BE2C (cell line): ENCODE data around the gene HS3ST5.

ENCODE experiments used
- DNase-seq: peaks from one replicate; pipeline ENCODE4 v3.0.0-alpha.2; 2020
- H3K27me3 ChIP-seq: fragments of 250-450 bp; sonication (Bioruptor Pico); 2 replicates; pipeline ENCODE4 v1.5.1; 2020; ENCODE audit warnings: mild to moderate bottlenecking
- H3K36me3 ChIP-seq: fragments of 250-450 bp; sonication (Bioruptor Pico); 2 replicates; pipeline ENCODE4 v1.5.1; 2020; ENCODE audit warnings: mild to moderate bottlenecking
- H3K4me1 ChIP-seq: fragments of 250-450 bp; sonication (Bioruptor Pico); 2 replicates; pipeline ENCODE4 v1.5.1; 2020
- H3K4me3 ChIP-seq: 2 replicates; pipeline ENCODE4 v1.5.1; 2011; ENCODE audit warnings: low read depth, low read length
- H3K9me3 ChIP-seq: fragments of 250-450 bp; sonication (Bioruptor Pico); 2 replicates; pipeline ENCODE4 v1.5.1; 2020
- CTCF ChIP-seq: IDR thresholded peaks from 2 replicates; pipeline ENCODE4 v1.5.1; 2012; ENCODE audit warnings: mild to moderate bottlenecking, low read depth, low read length

HS3ST5 gene

GRCh38 chr6:114304304-114304887 lies 38.4 kb downstream of the HS3ST5 start:
- Histone ChIP-seq H3K4me3 (no peak overlapping the region), H3K4me1 (peaks cover 9% of the 10 kb centered on the region), H3K36me3 (peaks cover 4% of the 10 kb centered on the region; the same call in 1 of the 2 replicates), H3K9me3 (no peaks in the 10 kb centered on the region), H3K27me3 (no peaks in the 10 kb centered on the region)
- TF ChIP-seq CTCF = peak; percentile 60
- no peak for DNase-seq

- Histone ChIP-seq H3K4me3 (no peak overlapping the region), H3K9me3 (no peaks in the 10 kb centered on the region), H3K4me1 (peaks cover 9% of the 10 kb centered on the region), H3K27me3 (no peaks in the 10 kb centered on the region), H3K36me3 (peaks cover 4% of the 10 kb centered on the region)
- TF ChIP-seq CTCF = no peak
- no peak for DNase-seq
Observed at GRCh38 chr6:114301596-114302219, 41.1 kb downstream of the HS3ST5 start.

- DNase-seq = no peak
- Histone ChIP-seq H3K36me3 (peaks cover 6% of the 10 kb centered on the region), H3K4me3 (no peak overlapping the region), H3K4me1 (no peaks in the 10 kb centered on the region), H3K9me3 (no peaks in the 10 kb centered on the region), H3K27me3 (no peaks in the 10 kb centered on the region)
- no peak for TF ChIP-seq CTCF
Observed at GRCh38 chr6:114297135-114297534, 45.7 kb downstream of the HS3ST5 start.

GRCh38 chr6:114292431-114292830 lies 50.4 kb downstream of the HS3ST5 start:
- no peak for TF ChIP-seq CTCF
- no peak for DNase-seq
- H3K4me3 ChIP-seq = no peak overlapping the region
- H3K27me3 ChIP-seq = no peaks in the 10 kb centered on the region
- H3K4me1 ChIP-seq = peaks cover 26% of the 10 kb centered on the region
- no peaks in the 10 kb centered on the region for H3K9me3 ChIP-seq
- peaks cover 2% of the 10 kb centered on the region; the same call in 1 of the 2 replicates for H3K36me3 ChIP-seq

- no peak for TF ChIP-seq CTCF
- H3K27me3 ChIP-seq = no peaks in the 10 kb centered on the region
- peaks cover 2% of the 10 kb centered on the region; the same call in 1 of the 2 replicates for H3K36me3 ChIP-seq
- no peaks in the 10 kb centered on the region for H3K9me3 ChIP-seq
- no peak for DNase-seq
- no peak overlapping the region for H3K4me3 ChIP-seq
- peaks cover 26% of the 10 kb centered on the region for H3K4me1 ChIP-seq
Observed at GRCh38 chr6:114291428-114291827, 51.4 kb downstream of the HS3ST5 start.

GRCh38 chr6:114290864-114291263 lies 52.0 kb downstream of the HS3ST5 start:
- peaks cover 2% of the 10 kb centered on the region; the same call in 1 of the 2 replicates for H3K36me3 ChIP-seq
- DNase-seq = no peak
- H3K27me3 ChIP-seq = no peaks in the 10 kb centered on the region
- no peak for TF ChIP-seq CTCF
- no peak overlapping the region for H3K4me3 ChIP-seq
- no peaks in the 10 kb centered on the region for H3K9me3 ChIP-seq
- H3K4me1 ChIP-seq = peaks cover 26% of the 10 kb centered on the region
